Measurements from ENCODE around the gene PDCD1. TPM values are rescaled to one million over a fixed set of nuclear protein-coding genes. Genes with fewer than 3 reads are reported as not detected.
"Not testable (repeated sequence)": the region's sequence is repeated elsewhere in the genome, so short reads cannot be mapped to it uniquely, and the experiment has no call there.

PDCD1 gene
- polyA plus RNA-seq, 4 donors = 0.11 to 0.40 (median 0.18) TPM

GRCh38 chr2:241879326-241879725 is 20.6 kb upstream of the PDCD1 start:
- no peak for DNase-seq (ENCODE audit: low read depth in 4 of 4, low spot score in 3 of 4)

DNA sequence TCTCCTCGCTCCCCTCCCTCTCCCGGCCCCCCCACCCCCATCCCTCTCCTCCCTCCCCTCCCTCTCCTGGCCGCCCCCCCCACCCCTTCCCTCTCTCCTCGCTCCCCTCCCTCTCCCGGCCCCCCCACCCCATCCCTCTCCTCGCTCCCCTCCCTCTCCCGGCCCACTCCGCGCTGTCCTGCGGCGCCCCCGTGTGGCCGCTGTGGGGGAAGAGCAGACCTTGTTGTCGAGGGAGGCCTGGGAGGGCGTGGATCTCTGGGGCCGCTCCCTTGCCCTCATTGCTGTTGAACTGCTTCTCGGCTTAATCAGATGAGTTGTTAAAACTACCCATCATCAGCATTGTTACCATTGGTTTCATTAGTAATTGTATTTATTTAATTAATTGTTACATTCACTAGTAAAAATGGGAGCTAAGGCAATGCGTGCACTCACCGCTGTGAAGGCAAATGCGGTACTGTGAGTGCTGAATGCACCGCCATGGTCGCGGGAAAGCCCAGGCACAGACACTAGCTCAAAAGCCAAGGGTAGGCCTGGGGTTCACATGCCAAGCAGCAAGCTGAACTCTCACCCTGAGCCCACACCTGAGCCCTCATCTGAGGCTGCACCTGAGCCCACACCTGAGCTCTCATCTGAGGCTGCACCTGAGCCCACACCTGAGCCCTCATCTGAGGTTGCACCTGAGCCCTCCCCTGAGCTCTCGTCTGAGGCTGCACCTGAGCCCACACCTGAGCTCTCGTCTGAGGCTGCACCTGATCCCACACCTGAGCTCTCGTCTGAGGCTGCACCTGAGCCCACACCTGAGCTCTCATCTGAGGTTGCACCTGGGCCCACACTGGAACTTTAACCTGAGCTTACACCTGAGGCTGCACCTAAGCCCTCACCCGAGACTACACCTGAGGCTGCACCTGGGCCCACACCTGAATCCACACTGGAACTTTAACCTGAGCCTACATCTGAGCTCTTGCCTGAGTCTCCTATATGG is 19.6 kb upstream of the PDCD1 start:
- peak in 1 of 4 donors; percentile 64 for DNase-seq (ENCODE audit: low read depth in 4 of 4, low spot score in 3 of 4)

- DNase-seq (ENCODE audit: low read depth in 4 of 4, low spot score in 3 of 4) = no peak
Measured at GRCh38 chr2:241877197-241877685, 18.5 kb upstream of the PDCD1 start.

DNA sequence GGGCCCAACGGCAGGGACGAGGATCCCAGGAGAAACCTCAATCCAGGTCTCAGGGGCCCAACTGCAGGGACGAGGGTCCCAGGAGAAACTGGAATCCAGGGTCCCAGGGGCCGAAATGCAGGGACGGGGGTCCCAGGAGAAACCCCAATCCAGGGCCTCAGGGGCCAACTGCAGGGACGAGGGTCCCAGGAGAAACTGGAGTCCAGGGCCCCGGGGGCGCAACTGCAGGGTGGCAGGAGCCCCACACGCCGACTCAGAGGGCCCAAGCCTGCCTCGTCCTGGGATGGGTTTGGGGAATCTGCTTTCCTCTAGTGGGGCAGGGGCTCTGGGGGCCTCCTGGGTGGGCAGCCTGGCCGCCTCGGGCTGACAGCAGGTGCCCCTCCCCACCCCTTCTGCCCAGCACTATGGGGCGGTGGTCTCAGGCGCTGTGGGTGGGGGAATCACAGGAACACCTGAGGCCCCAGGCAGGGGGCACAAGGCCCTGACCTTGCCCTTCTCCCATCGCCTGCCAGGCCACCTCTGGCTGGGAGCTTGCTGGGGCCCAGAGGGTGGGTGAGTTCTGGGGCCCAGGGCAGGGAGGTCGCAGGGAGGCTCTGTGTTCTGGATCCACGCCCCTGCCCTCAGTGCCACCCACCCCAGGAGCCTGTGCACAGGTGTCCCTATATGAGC is 18.0 kb upstream of the PDCD1 start:
- no peak for DNase-seq (ENCODE audit: low read depth in 4 of 4, low spot score in 3 of 4)

DNA sequence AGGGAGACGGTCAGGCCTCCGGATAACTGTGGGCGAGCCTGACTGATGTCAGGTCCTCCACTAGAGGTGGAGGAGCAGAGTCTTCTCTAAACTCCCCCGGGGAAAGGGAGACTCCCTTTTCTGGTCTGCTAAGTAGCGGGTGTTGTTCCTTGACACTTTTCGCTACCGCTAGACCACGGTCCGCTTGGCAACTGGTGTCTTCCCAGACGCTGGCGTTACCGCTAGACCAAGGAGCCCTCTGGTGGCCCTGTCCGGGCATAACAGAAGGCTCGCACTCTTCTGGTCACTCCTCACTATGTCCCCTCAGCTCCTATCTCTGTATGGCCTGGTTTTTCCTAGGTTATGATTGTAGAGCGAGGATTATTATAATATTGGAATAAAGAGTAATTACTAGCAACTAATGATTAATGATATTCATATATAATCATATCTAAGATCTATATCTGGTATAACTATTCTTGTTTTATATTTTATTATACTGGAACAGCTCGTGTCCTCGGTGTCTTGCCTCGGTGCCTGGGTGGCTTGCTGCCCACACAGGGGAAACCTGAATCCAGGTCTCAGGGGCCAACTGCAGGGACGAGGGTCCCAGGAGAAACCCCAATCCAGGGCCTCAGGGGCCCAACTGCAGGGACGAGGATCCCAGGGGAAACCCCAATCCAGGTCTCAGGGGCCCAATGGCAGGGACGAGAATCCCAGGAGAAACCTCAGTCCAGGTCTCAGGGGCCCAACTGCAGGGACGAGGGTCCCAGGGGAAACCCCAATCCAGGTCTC is 17.2 kb upstream of the PDCD1 start:
- not testable (repeated sequence) for DNase-seq (ENCODE audit: low read depth in 4 of 4, low spot score in 3 of 4)

DNA sequence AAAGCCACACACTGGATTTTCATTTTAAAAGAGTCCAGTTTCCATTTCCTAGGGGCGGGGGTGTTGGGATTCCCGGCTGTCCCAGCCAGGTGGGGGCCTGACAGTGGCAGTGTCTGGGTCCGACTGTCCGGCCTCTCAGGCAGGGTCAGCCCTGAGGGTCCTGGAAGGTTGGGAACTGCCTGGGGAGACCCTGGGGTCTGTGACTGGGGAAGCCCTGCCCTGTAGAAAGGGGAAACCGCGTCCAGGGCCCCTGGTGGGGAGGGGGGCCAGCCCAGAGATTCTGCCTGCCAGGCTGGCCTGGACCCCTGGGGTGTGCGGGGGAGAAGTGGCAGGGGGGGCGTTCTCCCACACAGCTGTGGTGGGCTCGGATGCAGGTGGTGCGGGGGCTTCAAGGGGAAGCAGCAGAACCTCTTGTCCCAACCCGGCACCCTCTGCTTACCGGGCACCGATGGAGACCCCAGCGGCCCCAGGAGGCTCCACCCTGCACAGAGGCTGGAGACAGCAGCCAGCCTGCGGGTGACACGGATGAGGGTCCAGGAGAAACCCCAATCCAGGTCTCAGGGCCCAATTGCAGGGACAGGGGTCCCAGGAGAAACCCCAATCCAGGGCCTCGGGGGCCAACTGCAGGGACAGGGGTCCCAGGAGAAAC is 15.7 kb upstream of the PDCD1 start:
- DNase-seq (ENCODE audit: low read depth in 4 of 4, low spot score in 3 of 4) = no peak

DNA sequence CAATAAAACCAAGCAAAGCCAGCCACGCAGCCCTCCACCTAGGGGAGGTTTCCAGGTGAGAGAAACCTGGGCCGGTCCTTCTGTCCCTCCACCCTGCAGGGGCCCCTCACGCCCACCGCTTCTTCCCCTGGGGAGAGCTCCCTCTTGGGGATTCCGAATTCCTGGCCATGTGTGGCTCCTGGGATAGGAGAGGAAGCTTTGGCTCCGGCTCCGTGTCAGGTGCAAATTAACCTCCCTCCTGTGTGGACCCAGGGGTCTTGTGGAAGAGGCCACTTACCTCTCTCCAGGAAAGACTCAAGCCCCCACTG is 15.1 kb upstream of the PDCD1 start:
- DNase-seq (ENCODE audit: low read depth in 4 of 4, low spot score in 3 of 4) = no peak

- DNase-seq (ENCODE audit: low read depth in 4 of 4, low spot score in 3 of 4) = no peak
Measured at GRCh38 chr2:241873081-241873802, 14.5 kb upstream of the PDCD1 start.

DNA sequence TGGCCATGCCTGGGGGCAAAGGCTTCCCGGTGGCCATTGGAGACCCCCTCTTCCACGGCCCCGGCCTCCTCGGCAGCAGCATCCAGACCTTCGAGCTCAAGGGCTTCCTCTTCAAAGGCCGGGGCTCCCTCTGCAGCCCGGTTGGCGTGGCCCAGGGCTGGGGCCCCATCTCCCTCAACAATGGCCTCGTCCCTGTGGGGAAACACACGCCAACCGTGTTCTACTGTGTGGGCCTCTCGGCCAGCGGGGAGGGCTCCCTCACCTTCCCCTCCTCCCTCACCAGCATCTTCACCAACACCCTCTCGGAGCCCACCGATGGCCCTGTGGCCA is 13.6 kb upstream of the PDCD1 start:
- DNase-seq (ENCODE audit: low read depth in 4 of 4, low spot score in 3 of 4) = no peak

GRCh38 chr2:241871538-241872312 is 13.0 kb upstream of the PDCD1 start:
- no peak for DNase-seq (ENCODE audit: low read depth in 4 of 4, low spot score in 3 of 4)

DNA sequence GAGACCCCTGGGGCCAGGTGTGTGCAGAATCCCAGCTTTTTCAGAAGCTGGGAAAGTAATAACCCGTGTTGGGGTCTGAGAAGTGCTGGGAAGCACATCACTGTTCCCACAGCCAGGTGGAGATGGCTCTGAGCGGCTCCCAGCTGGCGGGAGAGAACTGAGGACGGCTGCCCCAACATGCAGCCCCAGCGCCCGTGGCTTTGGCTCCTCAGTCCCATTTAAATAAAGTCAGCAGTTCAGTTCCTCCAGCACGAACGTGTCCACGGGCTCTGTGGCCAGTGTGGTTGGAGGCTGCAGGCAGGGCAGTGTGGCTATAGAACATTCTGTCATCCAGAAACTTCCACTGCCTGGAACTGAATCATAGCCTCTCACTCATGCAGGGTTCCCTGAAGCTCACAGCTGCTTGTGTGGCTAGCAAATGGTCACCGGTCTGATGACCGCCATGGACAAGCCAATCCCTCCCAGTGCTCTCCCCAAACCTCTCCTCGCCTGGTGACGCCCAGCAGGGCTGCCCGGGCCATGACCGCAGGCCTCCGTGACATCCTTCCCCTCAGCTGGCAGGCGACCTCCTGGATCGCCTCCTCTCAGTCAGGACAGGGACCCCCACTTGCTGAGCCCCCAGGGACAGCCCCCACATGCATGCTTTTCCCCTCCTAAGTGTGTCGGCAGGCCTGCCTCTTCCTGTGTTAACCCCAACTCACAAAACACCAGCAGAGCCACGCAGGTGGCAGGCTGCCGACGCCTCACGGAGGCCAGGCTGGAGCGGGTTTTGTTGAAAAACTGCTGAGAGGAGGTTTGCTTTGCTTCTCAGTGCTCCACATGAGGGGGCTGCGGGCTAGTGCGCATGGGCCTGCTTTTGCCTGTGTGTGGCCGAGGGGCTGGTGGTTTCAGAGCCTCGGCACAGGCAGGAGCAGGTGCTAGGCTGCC is 12.2 kb upstream of the PDCD1 start:
- no peak for DNase-seq (ENCODE audit: low read depth in 4 of 4, low spot score in 3 of 4)

- DNase-seq (ENCODE audit: low read depth in 4 of 4, low spot score in 3 of 4) = no peak
Measured at GRCh38 chr2:241870081-241870541, 11.4 kb upstream of the PDCD1 start.

DNA sequence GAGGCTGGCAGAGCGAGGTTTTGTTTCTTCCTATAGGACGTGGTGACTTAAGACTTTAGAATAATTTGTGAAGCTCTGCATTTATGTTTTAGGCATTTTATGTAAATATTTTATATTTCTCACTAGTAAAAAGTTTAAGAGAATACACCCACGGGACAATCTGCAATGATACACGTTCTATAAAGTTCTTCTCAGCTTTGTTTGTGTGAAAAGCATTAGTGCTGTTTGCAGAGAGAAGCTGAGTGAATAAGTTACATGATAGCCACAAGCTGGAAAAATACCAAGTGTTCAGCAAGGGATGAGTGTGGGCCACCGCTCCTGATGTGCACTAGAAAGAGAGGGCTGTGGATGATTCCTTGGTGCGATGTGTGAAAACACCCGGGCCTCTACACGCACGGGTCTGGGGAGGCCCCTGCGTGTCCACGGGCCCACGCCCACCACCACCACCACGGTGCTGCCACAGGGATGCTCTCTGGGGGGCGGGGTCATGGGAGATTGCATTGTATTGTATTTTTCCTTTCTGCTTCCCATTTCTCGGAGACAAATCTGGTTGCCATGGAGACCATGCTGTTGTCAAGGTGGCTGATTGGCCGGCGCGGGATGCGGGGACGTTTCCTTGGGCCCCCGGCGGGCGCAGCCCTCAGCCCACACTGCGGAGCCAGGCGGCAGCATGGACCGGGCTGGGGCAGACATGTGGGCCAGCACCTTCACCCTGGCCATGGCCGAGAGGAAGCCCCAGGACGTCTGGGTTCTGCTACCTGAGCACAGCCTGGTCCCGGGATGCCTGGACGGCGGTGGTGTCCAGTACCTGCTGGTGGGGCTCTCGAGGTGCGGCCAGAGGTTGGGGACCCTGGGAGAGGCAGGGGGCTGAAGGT is 10.6 kb upstream of the PDCD1 start, which contains the start of gene RTP5:
TSS of gene RTP5 (plus strand) at position 643 of the 875 bp plus-strand sequence. CDS start at position 671, 28 bp downstream.
- no peak for DNase-seq (ENCODE audit: low read depth in 4 of 4, low spot score in 3 of 4)

DNA sequence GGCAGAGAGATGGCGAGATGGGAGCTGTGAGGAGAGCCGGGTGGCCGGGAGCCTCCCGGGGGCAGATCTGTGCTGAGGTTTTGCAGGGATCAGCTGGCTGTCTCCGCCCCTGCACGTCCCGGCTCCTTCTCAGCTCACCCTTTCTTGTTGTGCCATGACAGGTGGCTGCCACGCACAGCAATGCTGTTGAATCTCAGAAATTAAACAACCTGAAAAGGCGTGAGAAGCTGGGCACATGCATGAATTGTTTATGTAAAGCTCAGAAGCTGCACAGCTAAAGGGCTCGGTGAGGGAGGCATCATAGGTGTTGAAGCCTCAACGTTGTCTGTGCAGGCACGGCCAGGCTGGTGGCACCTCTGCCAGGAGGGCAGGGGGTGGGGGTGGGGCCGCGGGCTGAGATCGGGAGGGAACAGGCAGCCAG is 10.0 kb upstream of the PDCD1 start:
- DNase-seq (ENCODE audit: low read depth in 4 of 4, low spot score in 3 of 4) = no peak

- no peak for DNase-seq (ENCODE audit: low read depth in 4 of 4, low spot score in 3 of 4)
Measured at GRCh38 chr2:241867776-241868420, 9.2 kb upstream of the PDCD1 start.
